Measurements from ENCODE around the gene ABO.
"Not testable (repeated sequence)": the region's sequence is repeated elsewhere in the genome, so short reads cannot be mapped to it uniquely, and the experiment has no call there.

Gene ABO

GRCh38 chr9:133269537-133270362 is 5.3 kb downstream of the ABO start:
- no peak for DNase-seq (ENCODE audit: low read depth, low spot score)
- no peak overlapping the region for H3K4me3 ChIP-seq (ENCODE audit: low read length)

- H3K4me3 ChIP-seq (ENCODE audit: low read length); DNase-seq (ENCODE audit: low read depth, low spot score): not testable (repeated sequence)
These were observed 5.9 kb downstream of the ABO start for GRCh38 chr9:133269136-133269535.

DNA sequence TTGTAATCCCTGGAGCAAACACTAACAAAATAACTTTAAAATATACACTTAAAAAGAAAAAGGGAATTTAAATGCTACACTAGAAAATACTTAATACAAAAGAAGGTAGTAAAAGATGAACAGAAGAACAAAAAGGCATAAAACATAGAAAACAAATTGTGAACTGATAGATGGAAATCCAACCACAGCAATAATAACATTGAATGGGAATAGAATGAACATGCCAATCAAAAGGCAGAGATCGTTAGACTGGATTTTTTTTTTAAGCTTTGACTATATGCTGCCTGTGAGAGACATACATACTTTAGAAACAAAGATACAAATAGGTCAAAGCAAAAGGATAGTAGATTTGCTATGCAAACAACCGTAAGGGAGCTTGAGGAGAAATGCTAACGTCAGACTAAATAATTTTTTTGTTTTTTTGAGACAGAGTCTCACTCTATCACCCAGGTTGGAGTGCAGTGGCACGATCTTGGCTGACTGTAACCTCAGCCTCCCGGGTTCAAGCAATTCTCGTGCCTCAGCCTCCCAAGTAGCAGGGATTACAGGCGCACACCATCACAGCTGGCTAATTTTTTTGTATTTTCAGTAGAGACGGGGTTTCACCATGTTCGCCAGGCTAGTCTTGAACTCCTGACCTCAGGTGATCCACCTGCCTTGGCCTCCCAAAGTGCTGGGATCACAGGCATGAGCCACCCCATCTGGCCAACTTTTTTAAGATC is 6.5 kb downstream of the ABO start:
- no peak for DNase-seq (ENCODE audit: low read depth, low spot score)
- H3K4me3 ChIP-seq (ENCODE audit: low read length): no peak overlapping the region

DNA sequence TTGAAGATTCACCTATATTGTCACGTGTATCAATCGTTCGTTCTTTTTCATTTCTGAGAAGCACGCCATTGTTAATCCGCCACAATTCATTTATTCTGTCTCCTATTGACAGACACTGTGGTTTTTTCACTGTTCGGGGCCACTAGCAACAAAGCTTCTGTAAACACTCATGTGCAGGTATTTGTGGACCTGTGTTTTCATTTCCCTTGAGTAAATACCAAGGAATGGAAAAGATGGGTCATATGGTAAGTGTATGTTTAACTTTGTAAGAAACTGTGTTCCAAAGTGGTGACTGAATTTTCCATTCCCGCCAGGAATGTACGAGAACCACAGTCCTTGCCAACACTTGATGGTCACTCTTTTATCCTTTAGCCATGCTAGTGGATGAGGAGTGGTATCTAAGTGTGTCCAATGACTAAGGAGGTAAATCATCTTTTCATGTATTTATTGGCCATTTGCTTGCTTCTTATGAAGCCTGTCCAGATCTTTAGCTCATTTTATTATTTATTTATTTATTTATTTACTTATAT is 10.7 kb downstream of the ABO start:
- H3K4me3 ChIP-seq (ENCODE audit: low read length): no peak overlapping the region
- DNase-seq (ENCODE audit: low read depth, low spot score): no peak

- no peak overlapping the region for H3K4me3 ChIP-seq (ENCODE audit: low read length)
- DNase-seq (ENCODE audit: low read depth, low spot score): no peak
These were observed 11.4 kb downstream of the ABO start for GRCh38 chr9:133263557-133263956.

DNA sequence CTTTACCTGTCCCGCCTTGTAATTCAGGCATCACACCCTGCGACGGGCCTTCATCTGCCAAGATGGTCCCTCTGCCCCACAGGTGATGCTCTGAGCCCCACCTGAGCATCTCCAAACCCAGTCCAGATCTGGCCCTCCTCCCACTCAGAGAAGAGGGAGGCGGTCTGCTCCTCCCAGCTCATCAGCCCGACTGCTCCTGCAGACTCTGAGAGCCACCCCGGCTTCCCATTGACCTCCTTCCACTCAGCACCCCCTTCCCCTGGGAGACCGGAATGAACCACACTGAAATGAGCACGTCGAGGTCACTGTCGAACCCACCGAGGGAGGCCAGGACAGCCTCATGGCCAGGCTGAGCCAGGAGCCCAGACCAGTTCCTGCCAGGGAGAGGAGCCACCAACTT is 12.8 kb downstream of the ABO start:
- no peak overlapping the region for H3K4me3 ChIP-seq (ENCODE audit: low read length)
- no peak for DNase-seq (ENCODE audit: low read depth, low spot score)

DNA sequence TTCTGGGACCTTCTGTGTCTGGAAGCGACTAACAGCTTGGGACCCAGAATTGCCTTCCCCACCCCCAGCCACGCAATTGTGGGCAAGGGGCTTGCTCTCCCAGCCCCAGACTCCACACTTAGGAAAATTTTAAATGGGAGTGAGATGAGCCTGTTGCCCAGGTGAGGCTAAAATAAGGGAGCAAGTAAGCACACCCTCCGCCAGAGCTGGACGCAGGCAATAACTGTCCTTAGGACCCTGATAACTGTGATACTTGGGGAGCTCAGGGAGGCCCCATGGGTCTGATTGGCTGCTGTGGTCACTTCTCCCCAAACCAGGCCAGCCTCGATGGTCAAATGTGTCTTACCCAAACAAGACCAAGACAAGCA is 13.3 kb downstream of the ABO start:
- DNase-seq (ENCODE audit: low read depth, low spot score): no peak

GRCh38 chr9:133261103-133261752 is 13.8 kb downstream of the ABO start:
- H3K4me3 ChIP-seq (ENCODE audit: low read length): no peak overlapping the region
- DNase-seq (ENCODE audit: low read depth, low spot score): no peak

More for the DNA sequence above, 13.3 kb downstream of the ABO start:
- H3K4me3 ChIP-seq (ENCODE audit: low read length): no peak overlapping the region

GRCh38 chr9:133260334-133261102 is 14.5 kb downstream of the ABO start:
- no peak for DNase-seq (ENCODE audit: low read depth, low spot score)
- H3K4me3 ChIP-seq (ENCODE audit: low read length): no peak overlapping the region

DNA sequence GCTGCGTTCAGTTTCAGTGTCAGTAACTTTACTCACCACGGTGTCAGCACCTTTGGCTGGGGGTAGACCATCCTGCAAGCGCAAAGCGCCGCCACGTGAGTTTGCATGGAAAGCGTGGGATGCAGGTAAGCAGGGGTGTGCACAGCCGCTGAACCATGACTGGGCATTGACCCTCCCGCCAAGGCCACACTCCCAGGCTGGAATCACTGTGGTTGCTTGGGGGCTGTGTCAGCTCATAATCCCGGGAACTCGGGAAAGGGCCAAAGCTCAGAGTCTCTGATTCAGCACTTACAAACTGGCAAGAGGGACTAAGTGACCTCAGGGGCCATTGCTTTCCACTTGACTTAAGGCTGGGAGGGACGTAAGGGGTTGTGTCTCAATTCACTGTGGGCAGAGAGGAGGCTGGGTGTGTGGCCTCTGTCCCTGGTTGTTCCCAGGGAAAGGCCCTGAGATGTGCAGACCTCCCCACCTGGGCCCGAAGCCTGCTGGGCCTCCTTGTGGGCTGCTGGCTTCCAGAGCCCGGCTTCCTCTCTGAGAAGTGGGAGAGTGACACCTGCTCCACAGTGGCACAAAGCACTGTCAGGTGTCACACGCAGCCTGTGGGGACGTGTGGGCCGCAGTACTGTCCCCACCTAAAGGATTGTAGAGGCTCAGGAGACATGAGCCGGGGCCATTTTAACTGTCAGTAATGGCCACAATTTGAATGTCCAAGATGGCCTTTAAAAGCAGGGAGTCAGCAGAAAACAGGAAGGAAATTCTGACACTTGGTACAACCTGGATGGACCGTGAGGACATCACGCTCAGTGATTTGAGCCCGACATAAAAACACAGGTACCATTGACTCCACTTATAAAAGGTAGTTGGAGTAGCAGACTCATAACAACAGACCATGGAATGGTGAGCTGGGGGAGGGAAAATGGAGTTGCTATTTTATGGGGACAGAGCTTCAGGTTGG is 16.7 kb downstream of the ABO start:
- DNase-seq (ENCODE audit: low read depth, low spot score): no peak

GRCh38 chr9:133257465-133257956 is 17.5 kb downstream of the ABO start:
- H3K4me3 ChIP-seq (ENCODE audit: low read length): no peak overlapping the region
- DNase-seq (ENCODE audit: low read depth, low spot score): peak; percentile 35

More for the DNA sequence above, 16.7 kb downstream of the ABO start:
- no peak overlapping the region for H3K4me3 ChIP-seq (ENCODE audit: low read length)

GRCh38 chr9:133256686-133257091 is 18.3 kb downstream of the ABO start:
- no peak overlapping the region for H3K4me3 ChIP-seq (ENCODE audit: low read length)

DNA sequence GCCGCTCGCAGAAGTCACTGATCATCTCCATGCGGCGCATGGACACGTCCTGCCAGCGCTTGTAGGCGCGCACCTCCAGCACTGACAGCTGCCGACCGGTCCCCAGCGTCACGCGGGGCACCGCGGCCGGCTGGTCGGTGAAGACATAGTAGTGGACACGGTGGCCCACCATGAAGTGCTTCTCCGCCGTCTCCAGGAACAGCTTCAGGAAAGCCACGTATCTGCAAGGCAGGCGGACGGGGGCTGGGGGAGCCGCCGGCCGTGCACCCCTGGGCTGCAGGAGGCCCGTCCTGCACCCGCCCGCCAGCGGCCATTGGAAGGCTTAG is 18.9 kb downstream of the ABO start:
- DNase-seq (ENCODE audit: low read depth, low spot score): no peak
- H3K4me3 ChIP-seq (ENCODE audit: low read length): no peak overlapping the region

More at GRCh38 chr9:133256686-133257091, 18.3 kb downstream of the ABO start:
- DNase-seq (ENCODE audit: low read depth, low spot score): no peak

DNA sequence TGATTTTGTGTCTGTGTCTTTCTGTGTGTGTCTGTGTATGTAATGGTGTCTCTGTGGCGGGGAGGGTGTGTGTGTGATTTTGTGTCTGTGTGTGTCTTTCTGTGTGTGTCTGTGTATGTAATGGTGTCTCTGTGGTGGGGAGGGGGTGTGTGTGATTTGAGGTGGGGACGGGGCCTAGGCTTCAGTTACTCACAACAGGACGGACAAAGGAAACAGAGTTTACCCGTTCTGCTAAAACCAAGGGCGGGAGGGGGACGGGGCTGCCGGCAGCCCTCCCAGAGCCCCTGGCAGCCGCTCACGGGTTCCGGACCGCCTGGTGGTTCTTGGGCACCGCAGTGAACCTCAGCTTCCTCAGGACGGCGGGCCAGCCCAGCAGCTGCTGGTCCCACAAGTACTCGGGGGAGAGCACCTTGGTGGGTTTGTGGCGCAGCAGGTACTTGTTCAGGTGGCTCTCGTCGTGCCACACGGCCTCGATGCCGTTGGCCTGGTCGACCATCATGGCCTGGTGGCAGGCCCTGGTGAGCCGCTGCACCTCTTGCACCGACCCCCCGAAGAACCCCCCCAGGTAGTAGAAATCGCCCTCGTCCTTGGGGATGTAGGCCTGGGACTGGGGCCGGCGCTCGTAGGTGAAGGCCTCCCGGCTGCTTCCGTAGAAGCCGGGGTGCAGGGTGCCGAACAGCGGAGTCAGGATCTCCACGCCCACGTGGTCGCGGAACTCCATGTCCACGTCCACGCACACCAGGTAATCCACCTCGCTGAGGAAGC is 19.4 kb downstream of the ABO start:
- H3K4me3 ChIP-seq (ENCODE audit: low read length): no peak overlapping the region
- no peak for DNase-seq (ENCODE audit: low read depth, low spot score)

- no peak for DNase-seq (ENCODE audit: low read depth, low spot score)
- no peak overlapping the region for H3K4me3 ChIP-seq (ENCODE audit: low read length)
These were observed 20.5 kb downstream of the ABO start for GRCh38 chr9:133254471-133254870.

GRCh38 chr9:133253268-133253667 is 21.7 kb downstream of the ABO start:
- no peak overlapping the region for H3K4me3 ChIP-seq (ENCODE audit: low read length)
- no peak for DNase-seq (ENCODE audit: low read depth, low spot score)

DNA sequence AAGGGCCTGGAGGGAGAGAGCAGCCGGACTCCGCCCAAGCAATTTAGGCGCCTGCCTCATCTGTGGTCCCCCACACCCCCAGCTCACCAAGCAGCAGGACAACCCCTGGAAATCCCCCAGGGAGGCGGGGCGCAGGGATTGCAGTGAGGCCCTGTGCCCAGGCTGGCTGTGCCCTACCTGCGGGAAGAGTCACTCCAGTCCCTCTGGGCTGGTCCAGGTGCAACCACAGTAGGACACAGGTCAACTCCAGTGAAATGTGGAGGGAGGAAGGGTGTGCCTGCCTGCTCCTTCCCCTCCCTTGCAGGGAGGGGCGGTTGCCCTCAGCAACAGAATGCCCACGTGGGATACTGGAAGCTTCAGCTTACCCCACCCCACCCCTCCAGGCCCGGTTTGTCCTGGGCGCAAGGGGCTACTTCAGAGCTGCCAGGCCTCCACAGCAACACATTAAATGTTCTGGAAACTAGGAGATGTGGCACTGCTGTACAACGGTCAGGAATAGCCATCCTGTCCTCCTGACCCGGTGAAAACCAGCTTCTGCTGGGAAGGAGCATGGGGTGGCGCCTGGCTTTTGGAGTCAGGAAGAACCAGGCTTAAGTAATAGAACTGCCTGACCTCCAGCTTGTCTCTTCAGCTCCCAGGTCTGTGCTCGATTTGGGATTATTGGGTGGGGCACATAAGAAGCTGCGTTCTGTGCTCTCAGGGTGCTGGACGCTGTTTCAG is 22.5 kb downstream of the ABO start:
- DNase-seq (ENCODE audit: low read depth, low spot score): no peak
- H3K4me3 ChIP-seq (ENCODE audit: low read length): no peak overlapping the region

Measured in Jurkat, Clone E6-1 (cell line).